NCI-H1930 (cell line): ENCODE data around the gene LMF1.
"Not testable (repeated sequence)": the region's sequence is repeated elsewhere in the genome, so short reads cannot be mapped to it uniquely, and the experiment has no call there.

Experiments
- DNase-seq, 2 experiments: peaks; one replicate each; lab custom pipeline; 2025; lab: John Stamatoyannopoulos, UW

The LMF1 gene

DNA sequence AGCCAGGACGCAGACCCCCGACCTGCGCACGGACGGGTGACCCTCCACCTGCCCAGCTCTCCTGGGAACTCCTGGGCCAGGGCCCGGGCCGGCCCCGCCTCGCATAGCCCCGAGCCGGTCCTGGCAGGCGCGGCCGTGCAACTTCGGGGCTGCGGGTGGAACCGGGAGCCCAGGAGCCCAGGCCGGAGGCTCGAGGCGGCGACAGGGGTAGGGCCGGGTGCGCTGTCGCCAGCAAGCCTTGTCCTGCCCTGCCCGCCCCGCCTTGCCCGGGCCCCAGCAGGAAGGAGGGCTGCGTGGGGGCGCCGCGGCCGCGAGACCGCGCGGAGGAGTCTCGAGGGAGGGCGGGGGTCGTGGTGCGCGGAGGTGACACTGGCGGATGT lies 408 bp downstream of the LMF1 start:
- DNase-seq: no peak

- DNase-seq: no peak
Observed at GRCh38 chr16:969508-970385, 1.0 kb downstream of the LMF1 start.

- no peak for DNase-seq
Observed at GRCh38 chr16:968620-969019, 2.2 kb downstream of the LMF1 start.

- DNase-seq: no peak
Observed at GRCh38 chr16:967546-968295, 3.1 kb downstream of the LMF1 start.

DNA sequence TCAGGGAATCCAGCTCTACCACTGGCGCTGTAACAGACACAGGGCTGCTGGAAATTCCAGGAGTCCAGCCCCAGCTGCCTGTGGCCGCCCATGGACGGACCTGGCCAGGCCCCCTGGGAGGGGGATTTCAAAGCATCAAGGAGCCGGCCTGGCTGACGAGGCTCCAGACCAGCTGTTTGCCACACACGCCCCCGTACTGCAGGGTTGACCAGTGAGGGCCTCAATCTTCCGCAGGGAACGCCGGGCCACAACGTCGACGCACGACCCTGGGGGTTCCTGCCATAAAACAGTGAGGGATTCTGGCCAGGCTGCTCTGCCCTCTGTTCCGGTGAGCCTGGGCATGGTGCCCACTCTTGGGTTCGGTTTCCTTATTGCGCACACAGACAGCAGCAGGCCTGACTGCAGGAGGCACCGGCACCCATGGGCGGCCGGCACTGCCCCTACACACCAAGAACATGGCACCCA lies 3.7 kb downstream of the LMF1 start:
- DNase-seq: no peak

DNA sequence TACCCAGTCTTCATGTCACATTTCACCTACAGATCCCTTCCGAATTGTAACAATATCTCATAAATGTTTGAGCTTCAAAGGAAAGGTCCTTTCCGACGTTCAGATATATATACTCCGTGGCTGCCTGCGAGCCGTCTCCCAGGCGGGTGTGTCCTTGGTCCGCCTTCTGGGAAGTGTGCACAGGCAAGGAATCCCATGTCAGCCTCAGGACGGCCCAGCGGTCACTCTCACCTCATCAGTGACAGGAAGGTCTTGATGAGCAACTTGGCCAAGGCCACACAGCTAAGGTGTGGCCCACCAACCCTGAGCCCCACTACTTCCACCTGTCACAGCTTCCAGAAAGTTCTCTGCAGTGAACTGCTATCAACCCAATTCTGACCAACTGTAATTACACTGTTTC lies 4.3 kb downstream of the LMF1 start:
- no peak for DNase-seq

DNA sequence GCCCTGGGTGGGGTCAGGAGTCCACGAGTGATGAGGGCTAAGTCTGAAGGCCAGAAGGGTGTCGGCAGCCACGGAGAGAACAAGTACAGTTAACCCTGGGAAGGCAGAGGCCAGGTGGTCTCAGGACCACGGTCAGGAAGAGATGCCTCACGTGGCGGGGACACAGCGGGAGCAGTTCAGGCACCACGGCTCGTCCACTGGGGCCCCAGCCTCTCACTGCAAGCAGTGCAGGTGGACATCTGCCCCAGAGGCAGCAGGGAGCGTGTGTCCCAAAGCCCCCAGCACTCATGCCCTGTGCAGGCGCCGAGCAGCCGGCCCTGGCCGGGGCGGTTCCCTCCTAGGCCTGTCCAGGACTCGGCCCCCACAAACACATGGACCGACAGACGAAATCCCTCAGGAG lies 4.7 kb downstream of the LMF1 start:
- DNase-seq: no peak

DNA sequence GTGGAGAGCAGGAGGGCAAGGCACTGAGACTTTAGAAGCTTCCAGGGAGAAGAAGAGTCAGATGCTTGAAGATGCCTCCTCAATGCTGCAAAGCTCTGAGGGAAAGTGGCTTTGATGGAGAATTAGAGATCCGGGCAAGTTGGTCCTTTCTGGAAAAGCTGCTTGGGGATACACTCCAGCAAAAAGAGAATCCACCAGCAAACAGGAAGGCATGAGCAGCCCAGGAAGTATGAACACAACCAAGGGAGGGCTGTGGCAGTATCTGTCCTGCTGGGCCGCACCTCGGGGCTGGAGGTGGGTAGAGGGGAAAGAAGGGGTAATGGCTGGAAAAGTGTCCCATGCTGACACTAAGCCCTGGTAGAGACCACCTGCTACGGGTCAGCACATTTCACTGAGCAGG lies 5.3 kb downstream of the LMF1 start:
- DNase-seq: no peak

DNA sequence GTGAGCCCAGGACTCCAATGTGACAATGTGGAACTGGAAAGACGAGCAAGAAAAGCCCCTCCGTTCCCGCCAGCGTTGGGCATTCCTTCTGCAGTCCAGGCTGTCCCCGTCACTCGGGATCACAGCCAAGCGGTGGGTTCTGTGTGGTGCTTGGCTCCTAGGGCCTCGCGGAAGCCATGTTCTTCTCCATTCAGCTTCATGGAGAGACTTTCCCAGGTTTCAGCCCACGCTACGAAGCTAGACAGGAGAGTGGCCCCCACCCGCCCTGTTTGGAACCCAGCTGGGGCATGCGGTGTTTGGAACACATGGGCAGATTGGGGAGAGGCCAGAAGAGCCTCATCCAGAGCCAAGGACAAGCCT lies 5.8 kb downstream of the LMF1 start:
- DNase-seq: no peak

- no peak for DNase-seq
Observed at GRCh38 chr16:964356-965035, 6.3 kb downstream of the LMF1 start.

DNA sequence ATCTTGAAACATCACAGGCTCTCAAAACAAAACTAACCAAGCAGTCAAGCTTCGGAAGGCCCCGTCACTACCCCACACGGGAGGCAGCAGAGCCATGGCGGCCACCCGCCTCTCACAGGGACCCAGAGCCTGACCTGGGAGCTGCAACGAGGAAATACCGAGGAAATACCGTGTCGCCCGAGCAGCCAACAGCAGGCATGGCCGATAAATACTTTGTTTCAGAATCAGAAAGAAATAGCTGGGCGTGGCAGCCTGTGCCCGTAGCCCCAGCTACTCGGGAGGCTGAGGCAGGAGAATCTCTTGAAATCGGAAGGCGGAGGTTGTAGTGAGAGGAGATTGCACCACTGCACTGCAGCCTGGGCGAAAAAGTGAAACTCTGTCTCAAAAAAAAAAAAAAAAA lies 6.9 kb downstream of the LMF1 start:
- DNase-seq: no peak

DNA sequence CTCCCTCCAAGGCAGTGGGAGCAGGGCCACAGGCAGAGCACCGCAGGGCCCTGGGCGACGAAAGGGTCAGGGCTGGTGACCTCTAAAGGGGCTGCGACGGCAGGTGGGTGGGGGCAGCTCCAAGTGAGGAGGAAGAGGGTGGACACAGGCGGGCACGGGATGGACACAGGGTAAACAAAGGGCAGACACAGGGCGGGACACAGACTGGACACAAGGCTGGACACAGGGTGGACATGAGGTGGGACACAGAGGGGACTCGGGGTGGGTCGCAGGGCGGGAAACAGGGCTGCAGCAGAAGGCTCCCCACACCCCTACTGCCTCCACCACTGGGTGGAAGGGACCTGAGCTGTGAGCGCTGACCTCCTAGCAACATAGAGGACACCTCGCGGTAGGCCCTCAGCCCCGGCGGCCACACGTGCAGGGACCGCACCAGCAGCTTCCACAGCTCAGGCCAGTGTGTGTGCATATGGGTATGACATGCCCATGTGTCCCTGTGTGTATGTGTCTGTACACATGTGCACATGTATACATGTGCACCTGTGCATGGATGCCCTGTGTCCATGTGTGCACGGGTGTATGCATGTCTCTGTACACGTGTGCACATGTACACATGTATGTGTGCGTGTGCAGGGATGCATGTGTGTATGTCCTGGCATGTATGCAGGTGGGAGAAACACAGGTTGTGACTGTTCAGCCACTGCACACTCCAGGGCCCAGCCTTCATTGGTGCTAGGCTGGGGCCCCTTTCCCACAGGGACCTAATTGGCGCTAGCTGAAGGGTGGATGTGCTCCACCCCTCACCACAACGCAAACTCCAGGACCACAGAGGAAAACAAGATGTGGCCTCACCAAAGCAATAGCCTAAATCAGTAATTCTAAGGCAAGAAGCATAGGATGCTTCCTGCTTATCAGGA lies 7.6 kb downstream of the LMF1 start:
- DNase-seq: no peak

- no peak for DNase-seq
Observed at GRCh38 chr16:962366-962765, 8.4 kb downstream of the LMF1 start.

DNA sequence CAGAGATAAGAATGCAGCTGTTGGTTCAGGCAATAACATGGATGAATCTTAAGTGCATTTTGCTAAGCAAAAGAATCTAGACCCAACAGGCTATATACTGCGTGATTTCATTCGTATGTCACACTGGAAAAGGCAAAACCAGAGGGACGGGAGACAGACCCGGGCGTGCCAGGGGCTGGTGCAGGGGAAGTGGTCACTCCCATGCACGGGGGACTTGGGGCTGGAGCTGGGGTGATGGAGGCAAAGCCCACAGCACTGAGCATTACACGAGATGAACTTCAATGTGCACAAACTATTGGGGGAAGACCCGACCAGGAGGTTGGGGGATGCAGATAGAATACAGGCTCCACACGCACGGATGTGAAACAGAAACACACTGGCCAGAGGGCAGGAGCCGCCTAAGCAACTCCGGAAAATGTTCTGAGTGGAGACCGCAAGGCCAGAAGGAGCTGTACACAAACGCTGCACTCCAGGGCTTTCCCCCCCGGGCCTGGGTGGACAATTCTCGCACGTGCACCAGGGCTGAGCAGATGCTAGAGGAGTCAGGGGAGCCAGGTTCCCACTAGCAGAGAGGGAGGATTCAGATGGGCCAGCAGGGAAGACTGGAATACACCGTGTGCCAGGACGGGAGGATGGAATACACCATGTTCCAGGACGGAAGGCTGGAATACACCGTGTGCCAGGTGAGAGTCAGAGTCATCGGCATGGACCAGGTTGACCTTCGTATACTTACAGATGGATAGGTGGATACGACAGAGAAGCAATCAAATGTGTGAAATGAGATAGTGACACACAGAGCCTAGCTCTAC lies 11.3 kb downstream of the LMF1 start:
- DNase-seq: no peak

- not testable (repeated sequence) for DNase-seq
Observed at GRCh38 chr16:955766-956165, 15.0 kb downstream of the LMF1 start.

GRCh38 chr16:953818-954217 lies 17.0 kb downstream of the LMF1 start:
- not testable (repeated sequence) for DNase-seq

DNA sequence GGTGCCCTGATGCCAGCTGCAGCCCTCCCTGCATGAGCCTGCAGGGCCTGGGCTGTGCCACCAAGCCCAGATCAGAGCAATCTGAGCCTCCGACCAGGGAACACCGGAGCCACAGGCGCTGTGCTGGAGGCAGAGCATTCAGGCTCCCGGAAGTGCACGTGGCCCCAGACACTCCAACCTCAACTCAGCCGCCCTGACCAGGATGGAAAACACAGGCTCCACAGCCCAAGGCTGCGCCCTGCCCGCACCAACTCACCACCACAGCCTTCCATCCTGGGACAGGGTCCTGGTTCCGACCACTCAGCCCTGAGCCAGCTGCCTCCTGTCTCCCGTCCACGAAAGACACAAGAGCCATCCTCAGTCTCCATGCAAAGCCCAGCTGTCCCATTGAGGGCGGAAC lies 18.5 kb downstream of the LMF1 start:
- DNase-seq: no peak

- DNase-seq: no peak
Observed at GRCh38 chr16:951660-952301, 19.0 kb downstream of the LMF1 start.

DNA sequence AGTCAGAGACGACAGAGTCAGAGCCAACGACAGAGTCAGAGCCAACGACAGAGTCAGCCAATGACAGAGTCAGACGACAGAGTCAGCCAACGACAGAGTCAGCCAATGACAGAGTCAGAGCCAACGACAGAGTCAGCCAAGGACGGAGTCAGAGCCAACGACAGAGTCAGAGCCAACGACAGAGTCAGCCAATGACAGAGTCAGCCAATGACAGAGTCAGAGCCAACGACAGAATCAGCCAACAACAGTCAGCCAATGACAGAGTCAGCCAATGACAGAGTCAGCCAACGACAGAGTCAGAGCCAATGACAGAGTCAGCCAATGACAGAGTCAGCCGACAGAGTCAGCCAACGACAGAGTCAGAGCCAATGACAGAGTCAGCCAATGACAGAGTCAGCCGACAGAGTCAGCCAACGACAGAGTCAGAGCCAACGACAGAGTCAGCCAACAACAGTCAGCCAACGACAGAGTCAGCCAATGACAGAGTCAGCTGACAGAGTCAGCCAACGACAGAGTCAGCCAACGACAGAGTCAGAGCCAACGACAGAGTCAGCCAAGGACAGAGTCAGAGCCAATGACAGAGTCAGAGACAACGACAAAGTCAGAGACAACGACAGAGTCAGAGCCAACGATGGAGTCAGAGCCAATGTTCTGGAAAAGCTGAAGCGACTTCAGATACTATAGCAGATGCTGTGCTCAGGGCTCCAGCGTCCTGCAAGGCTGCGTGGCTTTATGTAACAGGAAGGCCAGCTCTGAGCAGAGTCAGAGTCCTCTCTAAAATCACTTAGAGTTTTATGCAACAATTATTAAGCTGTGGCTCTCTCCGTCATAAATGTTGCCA lies 19.8 kb downstream of the LMF1 start:
- not testable (repeated sequence) for DNase-seq
